HL-60/S4 treated with retinoic acid at 250 ng/mL for 4 days and 3 days (cell line): Measurements from ENCODE around the gene XPC.

Experiments
- in situ Hi-C: fragments of 300-500 bp; cut with MboI; formaldehyde crosslinking; loops from 2 replicates; pipeline ENCODE4 v1.7.0; 2022; ENCODE audit warnings: low sequenced_read_pairs

Gene XPC

GRCh38 chr3:14137004-14137403, 41.4 kb downstream of the XPC start:
- in situ Hi-C loops: no loop called here

DNA sequence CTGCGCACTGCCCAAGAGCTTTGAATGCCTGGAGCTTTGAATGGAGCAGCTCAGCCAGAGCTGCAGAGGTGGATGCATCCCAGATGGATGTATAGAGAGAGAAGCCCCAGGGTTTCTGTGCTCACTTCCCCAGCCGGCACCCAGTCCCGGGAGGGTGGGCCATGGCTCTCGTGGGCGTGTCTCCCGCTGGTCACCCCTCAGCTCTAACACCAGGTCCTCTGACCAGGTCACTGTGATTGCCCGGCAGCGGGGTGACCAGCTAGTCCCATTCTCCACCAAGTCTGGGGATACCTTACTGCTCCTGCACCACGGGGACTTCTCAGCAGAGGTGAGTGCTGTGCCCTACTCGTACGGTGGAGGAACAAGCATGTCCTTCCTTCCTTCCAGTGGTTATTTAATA, 42.8 kb downstream of the XPC start:
- in situ Hi-C loops: no loop called here

- in situ Hi-C loops: no loop called here
Measured at GRCh38 chr3:14134291-14134690, 44.1 kb downstream of the XPC start.

DNA sequence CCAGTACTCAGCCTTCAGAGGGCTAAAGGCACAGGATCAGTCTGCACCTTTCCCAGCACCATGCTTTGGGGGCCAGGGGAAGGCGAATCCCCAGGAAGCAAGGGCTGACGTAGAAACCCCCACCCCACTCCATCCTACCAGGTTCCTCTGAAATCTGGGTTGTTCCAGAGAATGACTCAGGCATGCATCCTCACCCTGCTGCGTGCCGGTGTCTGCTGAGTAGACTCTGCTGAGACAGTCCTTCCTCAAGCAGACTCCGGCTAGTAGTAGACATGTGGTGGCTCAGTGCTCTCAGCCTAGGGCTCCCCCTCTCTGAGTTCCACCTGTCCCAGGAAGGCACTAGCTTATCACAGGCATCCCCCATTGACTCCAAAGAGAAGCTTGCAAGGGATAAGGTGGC, 44.5 kb downstream of the XPC start:
- in situ Hi-C loops: no loop called here

DNA sequence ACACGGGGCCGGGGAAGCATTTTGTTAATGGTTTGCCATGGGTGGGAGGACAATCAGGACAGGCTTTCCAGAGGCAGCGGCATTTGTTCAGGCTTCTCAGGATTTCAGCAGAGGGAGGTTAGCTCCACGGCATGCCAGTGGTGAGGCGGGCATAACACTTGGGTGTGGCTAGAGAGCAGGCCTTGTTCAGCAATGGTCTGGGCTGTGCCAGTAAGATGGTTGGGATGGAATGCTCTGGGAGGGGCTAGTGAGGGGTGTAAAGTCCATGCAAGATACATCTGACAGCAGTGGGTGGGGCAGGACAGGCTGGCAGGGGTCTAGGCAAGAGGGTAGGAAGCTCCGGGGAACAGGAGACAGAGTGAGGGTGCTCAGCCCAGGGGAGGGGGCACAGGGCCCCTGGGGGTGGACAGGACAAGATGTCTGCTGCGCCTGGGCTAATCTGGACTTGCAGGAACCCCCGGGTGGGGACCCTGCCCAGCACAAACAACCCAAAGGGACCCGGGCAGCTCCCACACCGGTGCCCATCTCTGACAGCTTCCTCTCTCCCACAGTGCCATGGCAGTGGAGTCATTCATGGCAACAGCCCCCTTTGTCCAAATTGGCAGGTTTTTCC, 45.1 kb downstream of the XPC start:
- in situ Hi-C loops: no loop called here

GRCh38 chr3:14132689-14133088, 45.7 kb downstream of the XPC start:
- in situ Hi-C loops: no loop called here

- in situ Hi-C loops: no loop called here
Measured at GRCh38 chr3:14132120-14132519, 46.3 kb downstream of the XPC start.

DNA sequence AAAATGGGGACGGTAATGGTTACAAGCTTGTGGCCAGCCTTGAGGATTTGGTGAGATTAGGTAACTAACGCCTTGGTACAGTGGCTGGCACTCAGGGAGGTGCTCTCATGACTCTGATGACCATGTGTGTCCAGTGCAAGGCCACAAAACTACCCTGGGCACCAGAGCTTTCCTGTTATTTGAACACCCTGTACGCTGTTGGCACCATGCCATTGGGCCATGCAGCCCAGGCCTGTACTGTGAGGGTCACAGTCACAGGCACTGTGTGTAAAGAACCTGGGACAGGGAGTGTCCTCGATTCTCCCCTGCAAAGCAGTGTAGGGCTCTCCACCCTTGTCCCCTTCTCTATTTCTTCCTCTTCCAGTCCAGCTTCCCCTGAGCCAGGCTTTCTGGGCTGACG, 47.3 kb downstream of the XPC start:
- in situ Hi-C loops: no loop called here

- in situ Hi-C loops: no loop called here
Measured at GRCh38 chr3:14130707-14131106, 47.7 kb downstream of the XPC start.

GRCh38 chr3:14130230-14130629, 48.2 kb downstream of the XPC start:
- in situ Hi-C loops: no loop called here

DNA sequence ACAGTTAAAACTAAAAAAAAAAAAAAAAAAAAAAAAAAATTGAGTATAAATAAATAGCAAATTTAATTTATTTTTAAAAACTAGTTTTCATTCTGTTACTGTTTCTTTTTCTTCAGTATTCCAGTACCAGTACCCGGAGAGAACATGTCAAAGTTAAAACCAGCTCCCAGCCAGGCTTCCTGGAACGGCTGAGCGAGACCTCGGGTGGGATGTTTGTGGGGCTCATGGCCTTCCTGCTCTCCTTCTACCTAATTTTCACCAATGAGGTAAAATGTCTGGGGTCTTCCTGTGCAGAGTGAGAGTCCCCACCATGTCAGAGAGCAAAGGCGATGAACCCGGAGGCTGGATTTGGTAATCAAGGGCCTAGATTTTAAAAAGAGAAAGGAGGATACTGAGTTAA, 49.1 kb downstream of the XPC start:
- in situ Hi-C loops: no loop called here

DNA sequence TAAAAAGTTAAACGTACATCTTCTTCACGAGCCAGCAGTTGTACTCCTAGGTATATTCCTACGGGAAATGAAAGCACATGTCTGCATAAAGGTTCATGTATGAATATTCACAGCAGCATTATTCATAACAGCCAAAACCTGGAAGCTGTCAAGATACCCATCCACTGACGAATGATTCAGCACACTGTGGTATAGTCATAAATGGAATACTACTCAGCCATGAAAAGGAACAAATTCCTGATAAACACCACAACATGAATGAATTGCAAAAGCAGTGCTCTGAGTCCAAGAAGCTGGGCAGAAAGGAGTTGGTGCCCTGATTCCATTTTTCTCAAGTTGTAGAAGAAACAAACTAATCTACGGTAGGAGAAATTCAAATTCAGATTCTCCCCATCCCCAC, 49.7 kb downstream of the XPC start:
- in situ Hi-C loops: no loop called here

GRCh38 chr3:14127516-14128161, 50.8 kb downstream of the XPC start:
- in situ Hi-C loops: no loop called here

- in situ Hi-C loops: no loop called here
Measured at GRCh38 chr3:14126887-14127505, 51.4 kb downstream of the XPC start.

- in situ Hi-C loops: no loop called here
Measured at GRCh38 chr3:14126017-14126886, 52.1 kb downstream of the XPC start.

GRCh38 chr3:14125193-14126016, 53.0 kb downstream of the XPC start:
- in situ Hi-C loops: no loop called here

- in situ Hi-C loops: no loop called here
Measured at GRCh38 chr3:14124615-14125192, 53.7 kb downstream of the XPC start, which contains the start of the genes CHCHD4 and TMEM43. CHCHD4 (minus strand) TSS chr3:14124870; CDS start chr3:14124676, 194 bp downstream. TMEM43 (plus strand) TSS chr3:14125052; CDS start chr3:14125194, 142 bp downstream.

- in situ Hi-C loops: no loop called here
Measured at GRCh38 chr3:14124223-14124614, 54.2 kb downstream of the XPC start.

- in situ Hi-C loops: no loop called here
Measured at GRCh38 chr3:14123308-14124222, 54.8 kb downstream of the XPC start.
